GM18511 (cell line): ENCODE results near the gene UBAP2.
"Not testable (repeated sequence)": the region's sequence is repeated elsewhere in the genome, so short reads cannot be mapped to it uniquely, and the experiment has no call there.

Experiments used
- ATAC-seq: cut with Tn5 transposase; IDR thresholded peaks from one replicate; pipeline ENCODE4 v1.9.1; 2021; ENCODE audit warnings: mild to moderate bottlenecking, moderate library complexity; ENCODE audit not compliant: unreplicated experiment

UBAP2 gene

GRCh38 chr9:34047864-34048726 lies 592 bp downstream of the UBAP2 start:
- ATAC-seq, result peak; percentile 27

GRCh38 chr9:34046784-34047379 lies 1.8 kb downstream of the UBAP2 start:
- no peak for ATAC-seq

- ATAC-seq, result no peak
Observed at GRCh38 chr9:34045903-34046302, 2.8 kb downstream of the UBAP2 start.

GRCh38 chr9:34042074-34042473 lies 6.6 kb downstream of the UBAP2 start:
- not testable (repeated sequence) for ATAC-seq

GRCh38 chr9:34038851-34039250 lies 9.8 kb downstream of the UBAP2 start:
- not testable (repeated sequence) for ATAC-seq

GRCh38 chr9:34037626-34038025 lies 11.1 kb downstream of the UBAP2 start:
- ATAC-seq, result no peak

GRCh38 chr9:34036625-34037024 lies 12.1 kb downstream of the UBAP2 start:
- ATAC-seq, result no peak

- no peak for ATAC-seq
Observed at GRCh38 chr9:34035656-34036055, 13.0 kb downstream of the UBAP2 start.

- no peak for ATAC-seq
Observed at GRCh38 chr9:34034698-34035065, 14.0 kb downstream of the UBAP2 start.

GRCh38 chr9:34032631-34033030 lies 16.1 kb downstream of the UBAP2 start:
- ATAC-seq, result no peak

- no peak for ATAC-seq
Observed at GRCh38 chr9:34027845-34028574, 20.7 kb downstream of the UBAP2 start.

GRCh38 chr9:34025811-34026210 lies 22.9 kb downstream of the UBAP2 start:
- no peak for ATAC-seq

GRCh38 chr9:34025062-34025461 lies 23.6 kb downstream of the UBAP2 start:
- ATAC-seq, result no peak

- not testable (repeated sequence) for ATAC-seq
Observed at GRCh38 chr9:34024476-34024875, 24.2 kb downstream of the UBAP2 start.

- ATAC-seq, result no peak
Observed at GRCh38 chr9:34016149-34016548, 32.5 kb downstream of the UBAP2 start.

- no peak for ATAC-seq
Observed at GRCh38 chr9:34010979-34011378, 37.7 kb downstream of the UBAP2 start.

GRCh38 chr9:34001951-34002350 lies 46.7 kb downstream of the UBAP2 start:
- ATAC-seq, result no peak

GRCh38 chr9:34001298-34001697 lies 47.4 kb downstream of the UBAP2 start:
- ATAC-seq, result no peak

- ATAC-seq, result no peak
Observed at GRCh38 chr9:33995449-33995848, 53.2 kb downstream of the UBAP2 start.

- no peak for ATAC-seq
Observed at GRCh38 chr9:33993104-33993503, 55.6 kb downstream of the UBAP2 start.

- ATAC-seq, result no peak
Observed at GRCh38 chr9:33992632-33993031, 56.1 kb downstream of the UBAP2 start.
